GM21526 (cell line): Measurements from ENCODE around the gene LIPJ.
A peak's percentile ranks its signal among the peaks of the same experiment; 100 is the strongest.

ENCODE experiments used
- ATAC-seq: cut with Tn5 transposase; IDR thresholded peaks from one replicate; pipeline ENCODE4 v1.9.1; 2021; ENCODE audit warnings: moderate library complexity; ENCODE audit not compliant: unreplicated experiment, low FRiP score

The LIPJ gene

GRCh38 chr10:88586462-88586861 lies at the start of gene LIPJ:
Gene LIPJ (plus strand): TSS chr10:88586762. CDS start chr10:88590688, 3,926 bp downstream.
- ATAC-seq, result no peak

GRCh38 chr10:88537322-88537721 lies 49.2 kb upstream of the LIPJ start:
- ATAC-seq, result no peak

GRCh38 chr10:88538048-88538447 lies 48.5 kb upstream of the LIPJ start:
- ATAC-seq, result no peak

- ATAC-seq, result no peak
These were observed 46.2 kb upstream of the LIPJ start for GRCh38 chr10:88540351-88540750.

- no peak for ATAC-seq
These were observed 45.4 kb upstream of the LIPJ start for GRCh38 chr10:88541116-88541626.

- ATAC-seq, result no peak
These were observed 44.0 kb upstream of the LIPJ start for GRCh38 chr10:88542522-88542921.

GRCh38 chr10:88544140-88544870 lies 42.3 kb upstream of the LIPJ start:
- no peak for ATAC-seq

GRCh38 chr10:88545359-88545758 lies 41.2 kb upstream of the LIPJ start:
- ATAC-seq, result no peak

GRCh38 chr10:88546497-88546896 lies 40.1 kb upstream of the LIPJ start:
- ATAC-seq, result no peak

- ATAC-seq, result no peak
These were observed 35.3 kb upstream of the LIPJ start for GRCh38 chr10:88551246-88551645.

- ATAC-seq, result peak; percentile 82
These were observed 33.3 kb upstream of the LIPJ start for GRCh38 chr10:88553116-88553752.

- ATAC-seq, result no peak
These were observed 31.2 kb upstream of the LIPJ start for GRCh38 chr10:88555190-88555908.

- no peak for ATAC-seq
These were observed 29.3 kb upstream of the LIPJ start for GRCh38 chr10:88557256-88557655.

GRCh38 chr10:88557658-88558057 lies 28.9 kb upstream of the LIPJ start:
- ATAC-seq, result no peak

- no peak for ATAC-seq
These were observed 24.4 kb upstream of the LIPJ start for GRCh38 chr10:88562152-88562551.

GRCh38 chr10:88565072-88565471 lies 21.5 kb upstream of the LIPJ start:
- no peak for ATAC-seq

GRCh38 chr10:88582411-88582805 lies 4.2 kb upstream of the LIPJ start:
- no peak for ATAC-seq

GRCh38 chr10:88582806-88583583 lies 3.6 kb upstream of the LIPJ start, which contains the start of gene RNLS:
Gene RNLS (minus strand): TSS chr10:88583318.
- peak; percentile 66 for ATAC-seq

GRCh38 chr10:88583584-88583957 lies 3.0 kb upstream of the LIPJ start:
- ATAC-seq, result no peak

- no peak for ATAC-seq
These were observed 5.8 kb downstream of the LIPJ start for GRCh38 chr10:88592381-88592780.

- no peak for ATAC-seq
These were observed 6.3 kb downstream of the LIPJ start for GRCh38 chr10:88592906-88593305.
